GM12878 (cell line): ENCODE measurements around the gene THRB.

Source experiments
- ATF2 ChIP-seq: IDR thresholded peaks from 2 replicates; pipeline ENCODE4 v1.6.1; 2012; ENCODE audit warnings: low read length, inconsistent platforms
- CHD2 ChIP-seq: IDR thresholded peaks from 2 replicates; pipeline ENCODE4 v1.6.1; 2011; ENCODE audit warnings: low read depth, low read length, improper control_type of control experiment, borderline replicate concordance
- EP300 ChIP-seq, 2 experiments: fragments of 150-350 bp in 1 of 2; IDR thresholded peaks; 2 replicates each; pipeline ENCODE4 v1.6.1; 2011 to 2012; ENCODE audit warnings: low read depth in 2 of 2, low read length in 2 of 2, borderline replicate concordance in 1 of 2, improper control_type of control experiment in 1 of 2, inconsistent platforms in 1 of 2; ENCODE audit not compliant: control insufficient read depth in 1 of 2
- NBN ChIP-seq: fragments of 450-650 bp; IDR thresholded peaks from 2 replicates; pipeline ENCODE4 v1.6.1; 2016
- POLR2AphosphoS5 ChIP-seq: IDR thresholded peaks from 2 replicates; pipeline ENCODE4 v1.6.1; 2011; ENCODE audit warnings: mild to moderate bottlenecking, low read length, inconsistent platforms
- POU2F2 ChIP-seq: IDR thresholded peaks from 3 replicates; pipeline ENCODE4 v1.6.1; 2011; ENCODE audit warnings: low read depth, mild to moderate bottlenecking, low read length, borderline replicate concordance
- SUZ12 ChIP-seq: fragments of 200-600 bp; sonication (generic); IDR thresholded peaks from one replicate; pipeline ENCODE4 v1.6.1; 2018; ENCODE audit warnings: antibody characterized with exemption, mild to moderate bottlenecking; ENCODE audit not compliant: unreplicated experiment
- ZNF24 ChIP-seq: fragments of 450-650 bp; IDR thresholded peaks from 2 replicates; pipeline ENCODE4 v1.6.1; 2017; ENCODE audit warnings: antibody characterized with exemption, mild to moderate bottlenecking
- ZNF384 ChIP-seq: IDR thresholded peaks from 2 replicates; pipeline ENCODE4 v1.6.1; 2012; ENCODE audit warnings: low read depth, mild to moderate bottlenecking, low read length, improper control_type of control experiment, borderline replicate concordance
- ZZZ3 ChIP-seq: IDR thresholded peaks from 2 replicates; pipeline ENCODE4 v1.6.1; 2011; ENCODE audit warnings: low read depth; ENCODE audit not compliant: control insufficient read depth, insufficient read length
- TF ChIP-seq, protein P1 (sequence below), 3 experiments: IDR thresholded peaks in 2 of 3; conservative IDR thresholded peaks in 1 of 3; 2 replicates each; pipeline ENCODE4 v1.5.1; 2011; ENCODE audit warnings: low read depth in 3 of 3, low read length in 3 of 3, mild to moderate bottlenecking in 3 of 3, control low read depth in 2 of 3, moderate library complexity in 2 of 3, inconsistent platforms in 1 of 3, mixed read lengths in 1 of 3; ENCODE audit not compliant: control insufficient read depth in 2 of 3, insufficient read depth in 1 of 3; ENCODE audit errors: extremely low read depth in 1 of 3

- TF ChIP-seq POLR2AphosphoS5 (no peak), CHD2 (no peak), ZZZ3 (no peak), SUZ12 (no peak), ATF2 (no peak), ZNF24 (no peak), NBN (no peak), POU2F2 (no peak), ZNF384 (no peak), EP300 (IDR thresholded peaks at IDR 0.05; ENCODE audit: borderline replicate concordance in 1 of 2, control insufficient read depth in 1 of 2, low read depth in 2 of 2, low read length in 2 of 2) (no peak)
- TF ChIP-seq, protein P1, sequence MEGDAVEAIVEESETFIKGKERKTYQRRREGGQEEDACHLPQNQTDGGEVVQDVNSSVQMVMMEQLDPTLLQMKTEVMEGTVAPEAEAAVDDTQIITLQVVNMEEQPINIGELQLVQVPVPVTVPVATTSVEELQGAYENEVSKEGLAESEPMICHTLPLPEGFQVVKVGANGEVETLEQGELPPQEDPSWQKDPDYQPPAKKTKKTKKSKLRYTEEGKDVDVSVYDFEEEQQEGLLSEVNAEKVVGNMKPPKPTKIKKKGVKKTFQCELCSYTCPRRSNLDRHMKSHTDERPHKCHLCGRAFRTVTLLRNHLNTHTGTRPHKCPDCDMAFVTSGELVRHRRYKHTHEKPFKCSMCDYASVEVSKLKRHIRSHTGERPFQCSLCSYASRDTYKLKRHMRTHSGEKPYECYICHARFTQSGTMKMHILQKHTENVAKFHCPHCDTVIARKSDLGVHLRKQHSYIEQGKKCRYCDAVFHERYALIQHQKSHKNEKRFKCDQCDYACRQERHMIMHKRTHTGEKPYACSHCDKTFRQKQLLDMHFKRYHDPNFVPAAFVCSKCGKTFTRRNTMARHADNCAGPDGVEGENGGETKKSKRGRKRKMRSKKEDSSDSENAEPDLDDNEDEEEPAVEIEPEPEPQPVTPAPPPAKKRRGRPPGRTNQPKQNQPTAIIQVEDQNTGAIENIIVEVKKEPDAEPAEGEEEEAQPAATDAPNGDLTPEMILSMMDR (IDR thresholded peaks at IDR 0.05 in 2 of 3, conservative IDR thresholded peaks at IDR 0.05 in 1 of 3; ENCODE audit: control insufficient read depth in 2 of 3, extremely low read depth in 1 of 3, insufficient read depth in 1 of 3, low read depth in 3 of 3, low read length in 3 of 3) = no peak
Observed at GRCh38 chr3:24300949-24301348, 193.7 kb downstream of the THRB start.
